Erythroblast (primary cell): ENCODE measurements around the gene MN1.

ENCODE experiments used
- GATA1 ChIP-seq: IDR thresholded peaks from 2 replicates; pipeline ENCODE4 v1.6.1; 2011; ENCODE audit warnings: low read depth, mild to moderate bottlenecking, control low read depth, low read length, moderate library complexity
- POLR2A ChIP-seq: IDR thresholded peaks from 2 replicates; pipeline ENCODE4 v1.6.1; 2011; ENCODE audit warnings: mild to moderate bottlenecking, low read length

DNA sequence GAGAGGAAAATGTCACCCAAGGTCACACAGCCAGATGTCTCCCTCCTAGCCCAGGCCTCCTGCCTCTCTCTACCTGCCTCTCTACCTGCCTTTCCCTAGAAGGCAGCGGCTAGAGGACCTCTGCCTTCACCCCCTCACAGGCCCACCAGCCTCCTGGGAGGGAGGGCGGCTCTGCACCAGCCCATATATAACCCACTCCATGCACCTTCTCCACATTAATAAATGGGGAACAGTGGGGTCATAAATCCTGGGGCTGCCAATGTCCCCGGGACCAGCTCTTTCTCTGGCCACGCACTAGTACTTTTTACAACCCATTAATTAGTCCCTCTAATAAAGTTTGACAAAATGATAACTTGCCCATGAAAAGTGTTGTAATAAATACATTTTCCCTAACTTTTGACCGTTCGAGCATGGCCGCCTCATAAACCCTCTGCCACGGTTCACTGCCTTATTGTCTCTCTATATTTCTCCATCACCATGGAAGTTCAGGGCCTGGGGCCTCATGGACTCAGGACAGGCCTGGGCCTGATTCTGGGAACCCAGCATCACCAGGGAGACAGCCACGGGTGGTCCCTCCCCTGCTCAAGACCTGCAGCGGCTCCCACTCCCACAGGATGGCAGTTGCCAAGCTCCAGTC is 102.1 kb downstream of the MN1 start:
- no peak for TF ChIP-seq POLR2A
- TF ChIP-seq GATA1: no peak
